Stimulated activated CD8-positive, alpha-beta memory T cell treated with anti-CD3 and anti-CD28 coated beads, Interleukin-7, amount 100 ng/mL, for 48 hours (primary cell): ENCODE results near the gene TMEM202.
"Not testable (repeated sequence)": the region's sequence is repeated elsewhere in the genome, so short reads cannot be mapped to it uniquely, and the experiment has no call there.

ENCODE experiments used
- DNase-seq, 2 donors: peaks; one replicate each; pipeline ENCODE4 v3.0.0-alpha.2; 2020; ENCODE audit warnings: low read depth in 1 of 2; ENCODE audit errors: extremely low read depth in 1 of 2

The TMEM202 gene, protein sequence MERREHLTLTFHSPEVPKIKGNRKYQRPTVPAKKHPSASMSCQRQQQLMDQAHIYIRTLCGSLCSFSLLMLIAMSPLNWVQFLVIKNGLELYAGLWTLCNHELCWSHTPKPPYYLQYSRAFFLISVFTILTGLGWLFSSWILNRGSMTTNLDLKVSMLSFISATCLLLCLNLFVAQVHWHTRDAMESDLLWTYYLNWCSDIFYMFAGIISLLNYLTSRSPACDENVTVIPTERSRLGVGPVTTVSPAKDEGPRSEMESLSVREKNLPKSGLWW

DNA sequence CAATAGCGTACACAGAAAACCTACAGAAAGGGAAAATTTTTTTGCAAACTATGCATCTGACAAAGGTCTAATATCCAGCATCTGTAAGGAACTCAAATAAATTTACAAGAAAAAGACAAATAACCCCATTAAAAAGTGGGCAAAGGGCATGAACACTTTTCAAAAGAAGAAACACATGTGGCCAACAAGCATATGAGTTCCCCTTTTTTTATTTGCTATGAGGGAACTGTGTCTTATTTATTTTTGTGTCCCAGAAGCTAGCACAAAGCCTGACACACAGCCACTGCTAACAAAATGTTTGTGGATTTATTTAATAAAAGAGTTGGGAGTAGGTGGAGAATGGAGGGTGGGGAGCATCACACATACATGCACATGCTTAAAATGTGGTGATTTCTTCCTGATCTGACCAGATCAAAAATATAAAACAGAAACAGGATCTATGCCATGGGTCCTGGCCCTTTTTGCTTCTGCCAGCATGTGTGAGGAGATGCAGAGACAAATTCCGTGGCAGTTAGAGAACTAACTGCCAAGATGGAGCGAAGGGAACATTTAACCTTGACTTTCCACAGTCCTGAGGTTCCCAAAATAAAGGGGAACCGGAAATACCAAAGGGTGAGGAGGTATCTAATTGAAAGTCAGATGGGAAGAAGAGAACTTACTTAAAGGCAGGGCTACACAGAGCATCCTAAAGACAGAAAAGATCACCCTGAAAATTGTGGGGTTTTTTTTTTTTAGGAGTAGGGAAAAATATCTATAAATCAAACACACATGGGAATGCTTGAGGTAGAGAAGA, at the start of gene TMEM202:
TSS of gene TMEM202 (plus strand) at position 510 of the 793 bp plus-strand sequence. CDS start at position 532, 22 bp downstream.
- no peak for DNase-seq

DNA sequence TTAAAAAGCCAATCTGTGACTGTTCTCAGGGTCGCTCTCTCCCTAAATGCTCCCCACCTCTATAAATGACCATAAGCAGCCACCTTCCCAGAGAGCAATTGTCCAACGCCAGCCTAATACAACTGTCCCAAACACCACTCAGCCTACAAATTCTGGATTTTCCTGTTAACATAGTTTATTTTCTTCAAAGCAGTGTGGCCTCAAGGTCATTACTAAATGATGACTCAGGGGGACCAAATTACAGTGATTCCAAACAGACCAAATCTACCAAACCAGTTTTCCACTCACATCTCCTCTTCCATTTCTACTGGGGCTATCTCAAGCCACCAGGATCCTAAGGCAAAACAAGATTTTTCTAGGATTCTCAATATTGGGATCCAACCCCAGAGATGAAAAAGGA, 44.8 kb upstream of the TMEM202 start:
- DNase-seq, result no peak

DNA sequence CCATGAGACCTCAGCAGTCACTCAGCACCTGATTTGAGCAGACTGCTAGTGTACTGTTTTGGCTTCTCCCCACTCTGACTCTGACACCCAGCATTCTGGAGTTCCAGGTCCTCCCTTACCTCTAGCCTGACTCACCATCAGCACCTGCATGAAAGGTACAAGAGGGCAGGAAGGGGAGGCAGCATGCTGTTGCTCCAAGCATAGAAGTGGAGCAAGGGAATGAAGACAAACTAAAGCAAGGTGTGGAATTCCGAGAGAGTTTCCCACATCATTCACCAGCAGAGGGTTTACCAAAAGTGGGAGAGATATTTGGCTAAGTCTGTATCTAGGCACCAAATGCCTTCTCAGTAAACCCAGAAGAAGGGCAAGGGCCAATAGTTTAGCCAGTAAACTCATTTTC, 43.6 kb upstream of the TMEM202 start:
- no peak for DNase-seq

DNA sequence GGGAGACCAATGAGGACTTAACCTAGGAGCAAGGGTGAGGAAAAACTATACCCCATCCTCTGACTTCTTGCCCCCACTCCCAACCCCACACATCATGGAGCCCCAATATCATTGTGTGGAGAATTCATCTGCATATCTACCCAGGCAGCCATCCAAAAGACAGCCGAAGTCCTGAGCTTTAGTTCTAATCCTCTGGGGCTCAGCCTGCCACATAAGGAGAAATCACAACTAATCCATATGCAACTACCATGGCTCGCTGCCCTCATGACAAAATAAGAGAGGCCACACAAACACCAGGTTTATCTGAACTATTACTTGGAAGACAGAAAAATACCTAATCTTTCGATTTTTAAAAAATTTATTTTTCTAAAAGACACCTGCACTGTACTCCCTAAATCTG, 40.0 kb upstream of the TMEM202 start:
- no peak for DNase-seq

DNA sequence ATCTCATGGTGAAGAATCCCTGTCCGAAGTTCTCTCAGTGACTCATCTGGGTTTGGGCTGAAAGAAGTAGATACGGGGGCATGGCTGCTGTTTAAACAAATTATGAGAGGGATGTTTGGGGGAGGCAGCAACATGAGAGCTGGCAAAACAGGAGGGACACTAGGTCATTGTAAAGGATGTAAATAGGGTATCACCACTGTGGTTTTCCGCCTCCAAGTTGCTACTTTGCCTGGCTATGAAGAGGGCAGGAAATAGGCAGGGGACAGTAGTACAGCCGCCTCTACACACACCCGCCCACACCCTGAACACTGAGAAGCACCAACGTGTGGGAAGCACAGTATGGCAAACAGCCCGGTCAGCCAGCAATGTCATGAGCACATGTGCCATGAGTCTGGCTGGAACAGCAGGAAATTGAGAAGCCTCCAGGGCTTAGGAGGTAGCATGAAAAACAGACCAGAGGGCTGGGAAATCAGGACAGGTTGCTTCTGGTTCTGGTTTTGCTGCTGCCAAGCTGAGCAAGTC, 39.4 kb upstream of the TMEM202 start:
- no peak for DNase-seq

DNA sequence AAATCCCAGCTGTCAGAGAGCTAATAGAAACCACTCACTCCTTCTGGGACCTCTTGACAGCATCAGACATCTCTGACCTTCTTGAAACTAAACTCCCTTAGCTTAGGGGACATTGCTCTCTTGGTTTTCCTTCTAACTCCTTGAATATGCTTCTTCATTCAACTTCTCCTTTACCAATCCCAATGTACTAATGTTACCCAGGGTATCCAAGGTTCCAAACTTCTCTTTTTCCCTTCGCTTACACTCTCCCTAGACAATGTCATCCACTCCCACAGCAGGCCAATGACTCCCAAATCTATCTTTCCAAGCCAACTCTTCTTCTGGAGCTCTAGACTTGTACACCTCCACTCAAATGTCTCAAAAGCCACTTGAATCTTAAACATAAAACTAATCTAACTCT, 36.9 kb upstream of the TMEM202 start:
- no peak for DNase-seq

DNA sequence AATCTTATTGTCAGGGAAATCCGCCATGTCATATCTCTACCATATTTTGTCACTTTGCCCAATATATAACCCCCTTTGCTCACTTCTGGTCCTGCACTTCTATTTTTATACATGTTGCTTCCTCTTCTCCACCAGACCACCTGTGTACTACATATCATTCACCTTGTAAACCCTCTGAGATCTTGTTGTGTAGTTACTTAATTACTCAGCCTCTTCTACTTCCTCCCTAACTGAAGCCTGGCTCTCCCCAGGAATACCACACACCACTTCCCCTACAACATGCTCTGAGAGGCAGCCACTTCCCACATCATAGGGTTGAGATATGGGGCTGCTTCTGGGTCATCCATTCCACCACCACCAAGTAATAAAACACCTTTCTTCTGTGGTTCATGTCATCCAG, 32.3 kb upstream of the TMEM202 start:
- peak in 1 of 2 donors; percentile 8 for DNase-seq

DNA sequence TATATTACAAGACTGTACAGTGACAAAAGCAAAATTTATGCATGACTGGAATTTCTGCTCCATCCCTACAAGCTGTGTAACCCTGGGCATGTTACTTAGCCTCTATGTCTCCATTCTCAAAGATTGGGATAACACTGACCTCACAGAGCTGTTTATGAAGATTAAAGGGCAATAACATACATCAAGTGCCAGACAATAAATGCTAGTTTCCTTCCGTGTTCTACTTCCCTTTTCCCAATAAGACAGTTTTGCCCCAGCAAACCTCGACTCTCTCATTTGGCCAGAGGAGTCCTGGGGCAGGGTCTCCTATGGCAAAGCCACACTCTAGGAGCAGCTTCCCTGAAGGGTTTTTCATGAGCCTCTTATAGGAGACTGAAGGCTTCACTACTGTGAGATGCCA, 29.8 kb upstream of the TMEM202 start:
- DNase-seq, result no peak

DNA sequence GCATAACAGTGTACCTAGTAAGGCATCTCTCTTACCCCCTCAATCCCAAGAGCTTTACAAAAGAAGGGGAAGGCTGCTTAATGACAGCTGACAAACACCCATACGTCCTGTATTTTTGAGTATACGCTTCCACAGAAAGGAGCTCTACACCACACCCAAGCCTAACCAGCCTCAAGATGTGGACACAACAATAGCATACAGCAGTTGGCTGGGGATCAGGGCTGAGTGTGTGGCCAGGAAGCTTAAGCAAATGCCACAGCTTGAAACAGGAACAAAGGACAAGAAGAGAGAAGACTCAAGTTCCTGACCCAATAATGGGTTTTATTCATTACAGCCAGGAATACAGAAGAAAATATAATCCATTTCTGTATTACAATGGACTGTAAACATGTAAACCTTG, 29.2 kb upstream of the TMEM202 start:
- no peak for DNase-seq

DNA sequence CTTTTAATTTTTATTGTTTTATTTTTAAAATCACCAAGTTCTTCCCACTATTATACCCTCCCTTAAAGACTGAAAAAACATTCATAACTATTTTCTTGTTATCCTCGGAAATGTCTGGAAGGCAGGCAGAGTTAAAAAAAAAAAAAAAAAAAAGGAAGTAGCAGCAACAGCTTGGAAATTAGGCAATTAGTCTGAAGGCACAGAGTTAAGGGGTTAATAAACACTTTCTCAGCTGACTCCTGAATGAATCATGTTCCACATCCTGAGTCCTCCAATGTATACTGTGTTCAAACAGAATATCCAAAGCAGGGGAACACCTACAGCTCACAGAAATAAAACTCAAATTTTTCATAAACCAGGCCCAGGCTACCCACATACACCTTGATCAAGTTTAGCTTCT, 28.1 kb upstream of the TMEM202 start:
- no peak for DNase-seq

DNA sequence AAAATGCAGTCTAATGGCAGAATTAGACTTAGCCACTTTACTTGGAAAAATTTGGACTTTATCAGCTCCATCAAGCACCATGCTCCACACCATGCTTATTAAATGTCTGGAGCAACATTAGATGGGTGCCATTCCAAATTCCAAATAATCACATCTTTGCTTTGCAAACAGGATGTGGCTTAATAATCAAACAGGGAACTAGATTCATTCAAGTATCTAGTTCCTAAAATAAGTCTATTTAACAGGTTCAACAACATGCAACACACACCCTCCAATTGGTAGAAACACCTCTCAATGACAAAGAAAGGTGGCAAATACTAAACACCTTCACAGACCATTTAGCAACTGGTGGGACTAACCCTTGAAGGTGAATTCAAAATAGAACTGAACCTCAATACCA, 25.7 kb upstream of the TMEM202 start:
- DNase-seq, result no peak

DNA sequence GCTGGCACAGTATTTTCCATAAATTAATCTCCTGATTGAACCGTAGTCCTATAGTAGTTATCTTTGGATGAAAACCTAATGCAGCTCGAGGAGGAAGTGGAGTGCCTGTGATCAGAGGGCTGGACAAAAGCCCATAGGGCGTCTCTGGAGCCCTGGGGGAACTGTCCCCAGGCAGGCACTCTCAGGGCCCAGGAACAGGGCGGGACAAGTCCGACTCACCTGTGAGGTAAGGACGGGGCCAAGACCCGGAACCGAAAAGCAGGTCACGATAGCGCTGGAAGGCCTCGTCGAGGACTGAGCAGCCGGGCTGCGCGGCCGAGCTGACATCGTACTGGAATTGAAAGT, 22.6 kb upstream of the TMEM202 start:
- DNase-seq, result no peak

DNA sequence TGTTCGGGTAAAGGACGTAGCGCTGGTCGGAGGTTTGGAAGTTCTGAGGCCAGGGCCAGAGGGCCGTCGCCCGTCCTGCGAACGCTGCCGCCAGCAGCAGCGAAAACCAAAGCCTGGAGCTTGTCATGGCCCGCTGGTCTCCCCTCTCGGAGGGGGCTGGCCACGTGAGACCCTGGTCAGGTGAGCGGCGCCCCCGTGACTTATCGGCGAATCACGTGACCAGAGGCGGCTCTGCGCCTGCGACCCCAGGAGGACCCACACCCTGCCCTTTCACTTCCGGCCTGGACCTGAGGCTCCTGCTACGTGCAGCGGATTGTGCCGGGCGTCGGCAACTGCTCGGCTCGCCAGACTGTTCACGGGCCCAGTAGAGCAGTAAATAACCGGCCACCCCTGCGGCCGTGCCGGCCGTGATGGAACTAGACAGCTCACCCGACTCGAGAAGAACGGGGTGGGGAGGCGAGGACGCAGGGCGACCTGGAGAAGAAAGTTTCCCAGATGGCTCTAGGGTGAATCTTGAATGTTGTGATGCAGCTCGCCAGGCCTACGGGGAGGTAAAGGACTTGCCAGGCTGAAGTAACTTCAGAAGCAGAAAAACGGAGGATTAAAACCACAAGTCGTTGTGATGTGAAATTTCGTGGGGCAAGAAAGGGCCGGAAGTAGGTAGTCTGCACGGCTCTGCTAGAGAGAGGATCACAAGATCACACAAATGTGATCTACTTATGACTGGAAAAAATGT, 22.1 kb upstream of the TMEM202 start, which contains the start of gene HEXA:
TSS of gene HEXA (minus strand) at position 169 of the 736 bp plus-strand sequence. CDS start at position 127, 42 bp downstream.
- peak; percentile 94 to 97 for DNase-seq

DNA sequence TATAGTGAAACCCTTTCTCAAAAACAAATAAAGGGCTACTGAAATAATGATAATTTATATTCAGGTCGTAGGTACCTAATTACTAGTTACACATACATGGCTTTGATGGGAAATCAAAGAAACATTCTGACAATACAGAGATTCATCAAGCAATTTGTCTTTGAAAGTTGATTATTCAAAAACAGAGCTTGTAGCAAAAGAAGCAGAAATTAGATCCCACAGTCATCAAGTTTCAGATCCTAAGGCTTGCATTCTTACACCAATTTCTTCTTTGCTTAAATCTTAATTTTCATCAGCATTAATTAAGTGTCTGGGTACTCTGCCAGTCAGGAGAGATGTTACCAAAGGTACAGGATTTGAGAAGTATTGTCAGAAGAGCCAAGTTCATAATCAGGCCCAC, 20.8 kb upstream of the TMEM202 start:
- DNase-seq, result no peak

DNA sequence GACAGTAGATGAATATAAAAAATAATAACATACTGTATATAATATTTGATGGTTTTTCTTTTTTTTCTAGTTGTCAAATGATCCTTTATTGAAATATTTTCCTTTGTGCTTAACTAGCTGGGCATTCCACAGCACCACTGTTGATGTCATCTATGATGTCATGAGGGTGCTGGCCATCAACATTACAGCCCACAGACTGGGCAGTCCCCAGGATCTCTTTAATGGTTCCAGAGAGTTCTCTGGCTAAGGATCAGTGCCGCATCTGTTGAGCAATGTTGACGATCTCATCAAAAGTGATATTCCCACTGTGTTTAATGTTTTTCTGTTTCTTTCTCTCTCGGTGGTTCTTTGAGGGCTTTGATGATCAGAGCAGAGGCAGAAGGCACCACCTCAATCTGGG, 19.0 kb upstream of the TMEM202 start:
- DNase-seq, result not testable (repeated sequence)

DNA sequence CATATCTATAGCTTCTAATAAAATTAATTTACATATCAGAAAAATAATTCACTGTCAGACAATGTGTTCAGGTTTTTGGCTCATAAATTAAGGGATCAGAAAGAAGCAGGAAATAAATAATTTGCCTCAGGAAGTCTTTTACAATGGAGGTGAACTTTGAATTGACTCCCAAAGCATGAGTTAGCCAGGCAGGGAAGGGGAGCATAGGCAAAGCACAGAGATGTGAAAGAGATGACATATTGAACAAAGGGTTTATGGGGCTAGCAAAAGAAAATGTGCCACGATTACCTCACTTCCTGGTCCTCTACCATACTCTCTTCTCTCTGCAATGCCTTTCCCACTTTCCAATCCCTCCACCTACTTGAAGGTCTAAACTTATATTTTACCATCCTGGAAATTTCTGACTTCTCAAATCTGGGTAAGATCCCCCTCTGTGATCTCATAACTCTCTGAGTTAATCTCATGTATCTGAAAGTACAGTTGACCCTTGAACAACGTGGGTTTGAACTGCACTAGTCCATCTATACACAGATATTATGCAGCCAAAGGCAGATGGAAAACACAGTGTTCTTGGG, 18.2 kb upstream of the TMEM202 start:
- no peak for DNase-seq

DNA sequence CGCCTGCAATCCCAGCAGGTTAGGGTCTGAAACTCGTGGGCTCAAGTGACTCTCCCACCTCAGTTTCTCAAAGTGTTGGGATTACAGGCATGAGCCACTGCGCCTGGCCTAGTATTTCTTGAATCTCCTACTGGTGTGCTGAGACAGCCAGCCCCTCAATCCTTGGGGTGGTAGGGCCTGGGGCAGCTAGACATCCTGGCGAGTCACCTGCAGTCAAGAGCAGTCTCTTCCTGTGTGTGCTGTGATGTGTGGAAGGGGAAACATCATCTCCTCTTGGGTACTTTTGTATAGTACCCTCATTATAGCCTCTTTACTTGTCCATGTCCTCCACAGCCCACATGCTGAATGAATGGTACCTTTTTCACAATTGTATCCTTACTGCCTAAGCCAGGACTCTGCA, 17.4 kb upstream of the TMEM202 start:
- no peak for DNase-seq

DNA sequence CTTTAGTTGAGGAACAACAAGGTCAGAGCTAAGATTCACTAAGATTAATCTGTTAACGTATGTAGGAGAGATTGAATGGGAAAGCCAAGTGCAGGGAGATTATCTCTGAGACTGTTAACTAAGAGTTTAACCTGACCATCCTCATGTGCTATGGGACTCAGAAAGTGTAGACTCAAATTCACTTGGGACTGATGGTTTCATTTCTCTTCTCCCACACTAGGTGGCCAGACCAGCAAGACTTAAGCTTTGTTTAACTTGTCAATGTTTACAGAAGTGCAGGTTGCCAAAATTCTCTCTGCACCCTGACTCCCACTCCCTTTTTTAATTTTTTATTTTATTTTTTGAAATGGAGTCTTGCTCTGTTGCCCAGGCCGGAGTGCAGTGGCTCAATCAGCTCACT, 16.0 kb upstream of the TMEM202 start:
- no peak for DNase-seq

DNA sequence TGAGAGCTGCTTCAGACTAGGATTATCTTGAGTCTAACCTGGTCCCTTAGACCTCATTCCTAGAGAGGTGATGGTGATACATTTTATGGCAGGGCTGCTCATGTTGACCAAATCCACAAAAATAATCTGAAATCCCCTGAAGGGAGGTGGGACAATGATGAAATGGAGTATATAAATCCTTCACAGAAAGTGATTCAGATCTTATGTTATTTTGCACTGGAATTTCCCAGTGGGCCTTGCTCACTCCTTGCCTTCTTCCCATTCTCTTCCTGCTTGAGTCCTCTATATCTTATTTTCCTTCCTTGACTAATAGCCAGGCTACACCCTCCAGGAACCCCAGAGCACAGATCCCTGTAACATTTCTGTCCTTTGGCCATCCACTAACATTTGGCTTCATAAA, 10.4 kb upstream of the TMEM202 start:
- no peak for DNase-seq

DNA sequence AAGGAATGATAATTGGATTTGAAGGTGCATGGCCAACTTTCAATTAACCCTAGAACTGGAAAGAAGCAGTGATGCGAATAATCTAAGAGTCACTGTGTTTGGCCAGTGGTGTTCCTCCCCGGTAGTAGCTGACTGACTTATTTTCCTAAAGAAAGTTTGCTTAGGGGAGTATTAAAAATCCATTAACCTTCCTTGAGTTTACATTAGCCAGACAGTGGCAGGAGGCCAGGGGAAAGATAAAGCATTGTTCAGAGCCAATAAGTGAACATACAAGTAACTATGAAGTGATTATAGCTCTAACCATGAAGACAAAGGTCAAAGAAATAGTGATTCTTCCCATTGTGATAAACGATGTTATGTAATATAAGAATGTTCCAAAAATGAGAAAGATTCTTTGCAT, 8.9 kb upstream of the TMEM202 start:
- DNase-seq, result no peak

DNA sequence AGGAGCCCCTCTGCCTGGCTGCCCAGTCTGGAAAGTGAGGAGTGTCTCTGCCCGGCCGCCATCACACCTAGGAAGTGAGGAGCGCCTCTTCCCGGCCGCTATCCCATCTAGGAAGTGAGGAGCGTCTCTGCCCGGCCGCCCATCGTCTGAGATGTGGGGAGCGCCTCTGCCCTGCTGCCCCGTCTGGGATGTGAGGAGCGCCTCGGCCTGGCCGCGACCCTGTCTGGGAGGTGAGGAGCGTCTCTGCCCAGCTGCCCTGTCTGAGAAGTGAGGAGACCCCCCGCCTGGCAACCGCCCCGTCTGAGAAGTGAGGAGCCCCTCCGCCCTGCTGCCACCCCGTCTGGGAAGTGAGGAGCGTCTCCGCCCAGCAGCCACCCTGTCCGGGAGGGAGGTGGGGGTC, 1.8 kb upstream of the TMEM202 start:
- DNase-seq, result not testable (repeated sequence)
